Stomach (tissue), 4 donors: ENCODE data around the gene SLC5A12.

Experiments used
- EP300 ChIP-seq: sonication (generic); formaldehyde crosslinking; IDR thresholded peaks from one replicate; pipeline ENCODE4 v1.6.1; 2017; ENCODE audit warnings: antibody characterized with exemption
- POLR2AphosphoS5 ChIP-seq, 3 donors: sonication (generic); formaldehyde crosslinking; IDR thresholded peaks; one replicate each; pipeline ENCODE4 v1.6.1; 2016; ENCODE audit warnings: antibody characterized with exemption in 3 of 3
- TF ChIP-seq, protein P1 (sequence below), 7 experiments: fragments of 450-650 bp in 4 of 7; fragments of 200-600 bp in 3 of 7; sonication (generic) in 3 of 7; IDR thresholded peaks; one replicate each; pipeline ENCODE4 v1.5.1; 2016 to 2019; ENCODE audit warnings: antibody characterized with exemption in 7 of 7, control low read depth in 2 of 7, mild to moderate bottlenecking in 1 of 7

GRCh38 chr11:26734691-26735090 lies 12.8 kb upstream of the SLC5A12 start:
- TF ChIP-seq, protein P1, sequence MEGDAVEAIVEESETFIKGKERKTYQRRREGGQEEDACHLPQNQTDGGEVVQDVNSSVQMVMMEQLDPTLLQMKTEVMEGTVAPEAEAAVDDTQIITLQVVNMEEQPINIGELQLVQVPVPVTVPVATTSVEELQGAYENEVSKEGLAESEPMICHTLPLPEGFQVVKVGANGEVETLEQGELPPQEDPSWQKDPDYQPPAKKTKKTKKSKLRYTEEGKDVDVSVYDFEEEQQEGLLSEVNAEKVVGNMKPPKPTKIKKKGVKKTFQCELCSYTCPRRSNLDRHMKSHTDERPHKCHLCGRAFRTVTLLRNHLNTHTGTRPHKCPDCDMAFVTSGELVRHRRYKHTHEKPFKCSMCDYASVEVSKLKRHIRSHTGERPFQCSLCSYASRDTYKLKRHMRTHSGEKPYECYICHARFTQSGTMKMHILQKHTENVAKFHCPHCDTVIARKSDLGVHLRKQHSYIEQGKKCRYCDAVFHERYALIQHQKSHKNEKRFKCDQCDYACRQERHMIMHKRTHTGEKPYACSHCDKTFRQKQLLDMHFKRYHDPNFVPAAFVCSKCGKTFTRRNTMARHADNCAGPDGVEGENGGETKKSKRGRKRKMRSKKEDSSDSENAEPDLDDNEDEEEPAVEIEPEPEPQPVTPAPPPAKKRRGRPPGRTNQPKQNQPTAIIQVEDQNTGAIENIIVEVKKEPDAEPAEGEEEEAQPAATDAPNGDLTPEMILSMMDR (IDR thresholded peaks at IDR 0.05), result no peak
- TF ChIP-seq POLR2AphosphoS5 (IDR thresholded peaks at IDR 0.05) (no peak), EP300 (no peak)
